ENCODE measurements around the gene CCR7. TPM values are rescaled to one million over a fixed set of nuclear protein-coding genes. Genes with fewer than 3 reads are reported as not detected.
A peak's percentile ranks its signal among the peaks of the same experiment; 100 is the strongest.

CCR7 gene
- polyA plus RNA-seq, 3 donors from 2014 or later: 29.6 to 50.9 (median 43.2) TPM

- no peak for DNase-seq
- peaks cover 0 to 2% (median 0%) of the 10 kb centered on the region in 6 donors for H3K9me3 Mint-ChIP-seq
Observed at GRCh38 chr17:40556198-40556661, 9.0 kb downstream of the CCR7 start.

GRCh38 chr17:40555296-40556190 is 9.7 kb downstream of the CCR7 start:
- Mint-ChIP-seq H3K36me3 (peaks cover 0 to 3% (median 0%) of the 10 kb centered on the region in 3 donors), H3K4me1 (peaks cover 28 to 74% of the 10 kb centered on the region in 2 donors), H3K9me3 (peaks cover 0 to 2% (median 0%) of the 10 kb centered on the region in 6 donors), H3K4me3 (peak overlapping the region in 2 of 5 donors; percentile 6 to 8), H3K27me3 (ENCODE audit: low read depth in 3 of 3) (peaks cover 3 to 6% (median 5%) of the 10 kb centered on the region in 3 donors), H3K27ac (peak overlapping the region in 1 of 6 donors; percentile 14)
- DNase-seq: no peak

More at GRCh38 chr17:40556198-40556661, 9.0 kb downstream of the CCR7 start:
- Mint-ChIP-seq H3K27ac (peak overlapping the region in 1 of 6 donors; percentile 21), H3K36me3 (peaks cover 0 to 3% (median 0%) of the 10 kb centered on the region in 3 donors), H3K27me3 (ENCODE audit: low read depth in 3 of 3) (peaks cover 3 to 10% (median 7%) of the 10 kb centered on the region in 3 donors), H3K4me1 (peaks cover 35 to 74% of the 10 kb centered on the region in 2 donors), H3K4me3 (no peak overlapping the region)

GRCh38 chr17:40554646-40555295 is 10.5 kb downstream of the CCR7 start:
- peak overlapping the region; percentile 57 to 82 (median 77) for H3K4me3 Mint-ChIP-seq
- peak overlapping the region in 5 of 6 donors; percentile 59 to 91 (median 81) for H3K27ac Mint-ChIP-seq
- no peak for DNase-seq
- H3K36me3 Mint-ChIP-seq: peaks cover 0 to 3% (median 0%) of the 10 kb centered on the region in 3 donors
- peaks cover 0 to under 1% (median 0%) of the 10 kb centered on the region in 6 donors for H3K9me3 Mint-ChIP-seq
- peaks cover 21 to 74% of the 10 kb centered on the region in 2 donors for H3K4me1 Mint-ChIP-seq
- H3K27me3 Mint-ChIP-seq (ENCODE audit: low read depth in 3 of 3): peaks cover 3 to 7% (median 6%) of the 10 kb centered on the region in 3 donors

- no peak for DNase-seq
- Mint-ChIP-seq H3K27ac (peak overlapping the region; percentile 59 to 91 (median 80)), H3K4me1 (peaks cover 17 to 74% of the 10 kb centered on the region in 2 donors), H3K27me3 (ENCODE audit: low read depth in 3 of 3) (peaks cover 6 to 7% (median 7%) of the 10 kb centered on the region in 3 donors), H3K4me3 (peak overlapping the region; percentile 71 to 82 (median 77)), H3K36me3 (peaks cover 0 to 3% (median 0%) of the 10 kb centered on the region in 3 donors), H3K9me3 (no peaks in the 10 kb centered on the region)
Observed at GRCh38 chr17:40553694-40554534, 11.4 kb downstream of the CCR7 start.

- DNase-seq: no peak
- Mint-ChIP-seq H3K4me3 (peak overlapping the region in 4 of 5 donors; percentile 71 to 82 (median 78)), H3K36me3 (peaks cover 0 to 3% (median 0%) of the 10 kb centered on the region in 3 donors), H3K27me3 (ENCODE audit: low read depth in 3 of 3) (peaks cover 4 to 9% (median 7%) of the 10 kb centered on the region in 3 donors), H3K4me1 (peaks cover 19 to 82% of the 10 kb centered on the region in 2 donors), H3K27ac (peak overlapping the region in 4 of 6 donors; percentile 70 to 91 (median 80)), H3K9me3 (no peaks in the 10 kb centered on the region)
Observed at GRCh38 chr17:40552806-40553693, 12.2 kb downstream of the CCR7 start.

GRCh38 chr17:40551879-40552768 is 13.1 kb downstream of the CCR7 start:
- peaks cover 4 to 11% (median 6%) of the 10 kb centered on the region in 3 donors for H3K27me3 Mint-ChIP-seq (ENCODE audit: low read depth in 3 of 3)
- H3K27ac Mint-ChIP-seq: no peak overlapping the region
- H3K4me3 Mint-ChIP-seq: no peak overlapping the region
- H3K36me3 Mint-ChIP-seq: peaks cover 0 to 3% (median 0%) of the 10 kb centered on the region in 3 donors
- H3K4me1 Mint-ChIP-seq: peaks cover 29 to 86% of the 10 kb centered on the region in 2 donors
- DNase-seq: no peak
- H3K9me3 Mint-ChIP-seq: no peaks in the 10 kb centered on the region

- no peak overlapping the region for H3K4me3 Mint-ChIP-seq
- no peak for DNase-seq
- H3K36me3 Mint-ChIP-seq: peaks cover 0 to 3% (median 0%) of the 10 kb centered on the region in 3 donors
- H3K27ac Mint-ChIP-seq: peak overlapping the region in 1 of 6 donors; percentile 30
- H3K27me3 Mint-ChIP-seq (ENCODE audit: low read depth in 3 of 3): peaks cover 4 to 9% (median 6%) of the 10 kb centered on the region in 3 donors
- peaks cover 30 to 85% of the 10 kb centered on the region in 2 donors for H3K4me1 Mint-ChIP-seq
- no peaks in the 10 kb centered on the region for H3K9me3 Mint-ChIP-seq
Observed at GRCh38 chr17:40551091-40551878, 14.0 kb downstream of the CCR7 start.

- no peaks in the 10 kb centered on the region for H3K9me3 Mint-ChIP-seq
- H3K4me1 Mint-ChIP-seq: peaks cover 30 to 82% of the 10 kb centered on the region in 2 donors
- H3K36me3 Mint-ChIP-seq: peaks cover 0 to 3% (median 0%) of the 10 kb centered on the region in 3 donors
- H3K27me3 Mint-ChIP-seq (ENCODE audit: low read depth in 3 of 3): peaks cover 4 to 11% (median 4%) of the 10 kb centered on the region in 3 donors
- DNase-seq: no peak
- peak overlapping the region in 1 of 6 donors; percentile 4 for H3K27ac Mint-ChIP-seq
- no peak overlapping the region for H3K4me3 Mint-ChIP-seq
Observed at GRCh38 chr17:40550608-40551007, 14.7 kb downstream of the CCR7 start.

GRCh38 chr17:40548982-40549685 is 16.1 kb downstream of the CCR7 start:
- Mint-ChIP-seq H3K4me3 (no peak overlapping the region), H3K4me1 (peaks cover 23 to 67% of the 10 kb centered on the region in 2 donors), H3K27me3 (ENCODE audit: low read depth in 3 of 3) (peaks cover 4 to 8% (median 6%) of the 10 kb centered on the region in 3 donors), H3K9me3 (no peaks in the 10 kb centered on the region), H3K27ac (no peak overlapping the region), H3K36me3 (no peaks in the 10 kb centered on the region)
- no peak for DNase-seq

GRCh38 chr17:40548491-40548981 is 16.7 kb downstream of the CCR7 start:
- H3K4me3 Mint-ChIP-seq: peak overlapping the region in 1 of 5 donors; percentile 3
- DNase-seq: no peak
- peak overlapping the region in 1 of 6 donors; percentile 37 for H3K27ac Mint-ChIP-seq
- H3K4me1 Mint-ChIP-seq: peaks cover 17 to 61% of the 10 kb centered on the region in 2 donors
- no peaks in the 10 kb centered on the region for H3K36me3 Mint-ChIP-seq
- peaks cover 4 to 10% (median 8%) of the 10 kb centered on the region in 3 donors for H3K27me3 Mint-ChIP-seq (ENCODE audit: low read depth in 3 of 3)
- H3K9me3 Mint-ChIP-seq: no peaks in the 10 kb centered on the region

All from immature natural killer cell (primary cell).